Ishikawa (cell line): ENCODE data around the gene FADS3.

ENCODE experiments used
- CEBPB ChIP-seq: IDR thresholded peaks from 2 replicates; pipeline ENCODE4 v1.6.1; 2012
- EGR1 ChIP-seq: IDR thresholded peaks from 2 replicates; pipeline ENCODE4 v1.6.1; 2012
- MAX ChIP-seq: IDR thresholded peaks from 2 replicates; pipeline ENCODE4 v1.6.1; 2012
- REST ChIP-seq: IDR thresholded peaks from 2 replicates; pipeline ENCODE4 v1.6.1; 2012; ENCODE audit warnings: low read depth, mild to moderate bottlenecking
- USF1 ChIP-seq: IDR thresholded peaks from 2 replicates; pipeline ENCODE4 v1.6.1; 2012
- YY1 ChIP-seq: IDR thresholded peaks from 2 replicates; pipeline ENCODE4 v1.6.1; 2012; ENCODE audit warnings: low read depth

- TF ChIP-seq YY1 (no peak), USF1 (no peak), EGR1 (no peak), REST (no peak), MAX (no peak), CEBPB (no peak)
Observed at GRCh38 chr11:61866231-61866957, 25.0 kb downstream of the FADS3 start.
